Stimulated activated CD4-positive, alpha-beta T cell treated with anti-CD3 and anti-CD28 coated beads, Interleukin-4, amount 100 ng/mL, for 4 hours (primary cell): ENCODE data around the gene CLCN2.

Experiments
- DNase-seq, 2 experiments: peaks; one replicate each; pipeline ENCODE4 v3.0.0-alpha.2; 2020

Gene CLCN2

DNA sequence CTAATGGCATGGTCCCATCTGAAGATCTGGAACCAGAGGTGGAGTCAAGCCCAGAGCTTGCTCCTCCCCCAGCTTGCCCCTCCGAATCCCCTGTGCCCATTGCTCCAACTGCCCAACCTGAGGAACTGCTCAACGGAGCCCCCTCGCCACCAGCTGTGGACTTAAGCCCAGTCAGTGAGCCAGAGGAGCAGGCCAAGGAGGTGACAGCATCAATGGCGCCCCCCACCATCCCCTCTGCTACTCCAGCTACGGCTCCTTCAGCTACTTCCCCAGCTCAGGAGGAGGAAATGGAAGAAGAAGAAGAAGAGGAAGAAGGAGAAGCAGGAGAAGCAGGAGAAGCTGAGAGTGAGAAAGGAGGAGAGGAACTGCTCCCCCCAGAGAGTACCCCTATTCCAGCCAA lies 39.7 kb downstream of the CLCN2 start:
- no peak for DNase-seq

DNA sequence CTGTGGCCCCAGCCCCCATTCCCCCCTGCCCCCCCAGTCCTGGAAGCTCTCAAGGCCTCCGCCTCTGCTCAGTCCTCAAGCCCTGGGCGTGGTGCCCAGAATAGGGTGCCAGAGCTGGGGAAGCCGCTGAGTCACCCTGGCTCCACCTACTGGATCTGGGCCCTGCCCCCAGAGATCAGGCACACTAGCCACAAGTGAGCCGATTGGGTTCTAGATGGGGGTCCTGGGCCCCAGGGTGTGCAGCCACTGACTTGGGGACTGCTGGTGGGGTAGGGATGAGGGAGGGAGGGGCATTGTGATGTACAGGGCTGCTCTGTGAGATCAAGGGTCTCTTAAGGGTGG lies 41.3 kb downstream of the CLCN2 start:
- DNase-seq: peak; percentile 54 to 68

DNA sequence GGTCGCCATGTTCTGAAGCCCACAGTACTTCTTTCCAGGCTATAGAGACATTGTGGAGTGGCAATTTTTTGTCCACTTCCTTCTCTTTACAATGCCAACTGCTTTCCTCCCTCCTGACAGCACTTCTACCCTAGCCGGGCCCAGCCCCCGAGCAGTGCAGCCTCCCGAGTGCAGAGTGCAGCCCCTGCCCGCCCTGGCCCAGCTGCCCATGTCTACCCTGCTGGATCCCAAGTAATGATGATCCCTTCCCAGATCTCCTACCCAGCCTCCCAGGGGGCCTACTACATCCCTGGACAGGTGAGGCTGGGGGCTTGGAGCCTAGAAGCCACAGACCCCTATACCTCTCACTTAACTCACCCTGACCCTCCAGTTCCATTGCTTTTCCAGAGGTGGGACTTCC lies 44.2 kb downstream of the CLCN2 start:
- DNase-seq: no peak

DNA sequence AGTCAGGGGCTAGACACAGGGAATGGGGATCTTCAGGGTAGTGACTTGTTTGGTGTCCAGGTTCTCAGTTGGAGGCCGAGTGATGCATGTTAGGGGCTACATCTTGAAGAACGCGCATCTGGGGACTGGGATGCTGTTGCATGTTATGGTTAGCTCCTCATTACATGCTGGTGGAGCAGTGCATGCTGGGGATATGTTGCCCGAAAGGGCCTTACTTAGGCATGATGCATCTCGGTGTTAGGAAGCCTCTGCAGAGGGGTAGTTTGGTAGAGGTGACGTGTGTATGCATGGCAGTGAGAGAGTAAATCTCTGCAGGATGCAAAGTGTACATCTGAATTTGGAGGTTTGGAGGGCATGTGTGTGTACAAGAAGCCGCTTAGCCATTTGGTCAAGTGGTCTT lies 44.6 kb downstream of the CLCN2 start:
- DNase-seq: no peak

DNA sequence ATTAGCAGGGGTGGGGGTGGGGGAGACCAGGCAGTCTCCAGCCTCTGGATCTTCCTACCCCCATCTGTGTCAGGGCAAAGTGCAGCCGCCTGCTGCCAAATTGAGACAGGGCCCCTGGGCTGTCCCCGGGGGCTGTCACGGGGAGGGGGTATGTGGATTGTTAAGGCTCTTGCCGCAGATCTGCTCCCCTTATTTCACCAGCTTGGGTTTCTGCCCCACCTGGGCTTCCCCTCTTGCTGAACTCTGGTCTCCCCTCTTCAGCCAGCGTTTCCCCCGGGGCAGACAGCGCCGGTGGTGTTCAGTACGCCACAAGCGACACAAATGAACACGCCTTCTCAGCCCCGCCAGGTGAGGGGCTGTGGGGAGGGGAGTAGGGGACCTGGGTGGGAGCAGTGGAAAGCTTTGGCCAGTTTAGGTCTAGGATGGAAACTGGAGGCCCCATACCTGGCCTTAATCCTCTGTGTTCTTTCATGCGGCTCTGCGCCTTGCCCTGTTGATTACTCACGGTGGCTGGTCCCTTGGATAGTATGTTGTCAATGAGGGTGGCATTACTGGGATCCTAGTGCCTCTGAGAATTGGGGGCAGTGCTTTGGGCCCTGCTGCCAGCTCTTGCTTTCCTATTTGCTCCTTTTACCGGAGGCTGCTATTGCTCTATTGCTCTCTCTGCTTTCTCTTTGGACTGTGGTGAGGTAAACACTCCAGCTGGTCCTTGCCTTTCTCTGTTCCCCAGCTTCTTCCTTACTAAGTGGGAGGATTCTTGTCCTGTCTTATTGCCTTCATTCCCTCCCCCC lies 45.3 kb downstream of the CLCN2 start:
- no peak for DNase-seq

DNA sequence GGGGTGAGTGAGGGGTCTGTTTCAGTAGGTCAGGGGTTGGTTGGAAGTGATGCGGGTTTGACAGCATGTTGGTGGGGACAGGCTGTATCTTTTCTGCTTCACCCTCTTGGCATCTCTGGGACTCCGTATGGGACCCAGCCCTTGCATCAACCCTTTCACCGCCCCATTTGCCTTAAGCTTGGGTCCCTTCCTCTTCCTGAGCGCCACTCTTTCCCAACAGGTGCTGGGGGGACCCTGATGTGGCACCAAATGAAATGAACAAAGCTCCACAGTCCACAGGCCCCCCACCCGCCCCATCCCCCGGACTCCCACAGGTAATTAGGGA lies 45.9 kb downstream of the CLCN2 start:
- no peak for DNase-seq

DNA sequence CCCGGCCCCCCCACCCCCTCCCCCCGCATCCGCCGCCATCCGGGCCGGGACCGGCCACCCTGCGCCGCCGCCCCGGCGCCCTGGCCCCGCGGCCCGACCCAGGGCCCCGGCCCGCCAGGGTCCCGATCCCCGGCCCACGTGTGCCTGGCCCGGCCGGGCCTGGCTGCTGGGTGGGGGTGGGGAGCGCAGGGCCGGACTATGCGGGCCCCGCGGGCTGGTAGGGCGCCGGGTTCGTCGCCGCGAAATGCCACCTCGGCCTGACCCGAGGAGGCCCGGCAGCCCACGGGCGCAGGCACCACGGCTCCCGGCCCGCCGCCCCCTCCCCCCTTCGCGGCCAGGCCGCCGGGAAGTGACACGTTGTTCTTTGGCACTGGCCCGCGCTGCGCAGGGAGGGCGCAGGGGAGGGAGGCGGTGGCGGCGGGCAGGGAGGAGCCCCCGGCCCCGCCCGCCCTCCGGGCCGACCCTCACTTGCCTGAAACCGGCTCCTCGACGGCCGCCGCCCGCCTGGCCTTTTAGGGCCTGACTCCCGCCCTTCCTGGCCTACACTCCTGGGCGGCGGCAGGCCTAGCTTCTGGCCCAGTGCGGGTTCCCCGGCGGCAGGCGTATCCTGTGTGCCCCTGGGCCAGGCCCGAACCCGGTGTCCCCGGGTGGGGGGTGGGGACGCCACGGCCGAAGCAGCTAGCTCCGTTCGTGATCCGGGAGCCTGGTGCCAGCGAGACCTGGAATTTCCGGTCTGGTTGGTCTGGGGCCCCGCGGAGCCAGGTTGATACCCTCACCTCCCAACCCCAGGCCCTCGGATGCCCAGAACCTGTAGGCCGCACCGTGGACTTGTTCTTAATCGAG lies 46.5 kb downstream of the CLCN2 start:
- DNase-seq: peak; percentile 59 to 65

DNA sequence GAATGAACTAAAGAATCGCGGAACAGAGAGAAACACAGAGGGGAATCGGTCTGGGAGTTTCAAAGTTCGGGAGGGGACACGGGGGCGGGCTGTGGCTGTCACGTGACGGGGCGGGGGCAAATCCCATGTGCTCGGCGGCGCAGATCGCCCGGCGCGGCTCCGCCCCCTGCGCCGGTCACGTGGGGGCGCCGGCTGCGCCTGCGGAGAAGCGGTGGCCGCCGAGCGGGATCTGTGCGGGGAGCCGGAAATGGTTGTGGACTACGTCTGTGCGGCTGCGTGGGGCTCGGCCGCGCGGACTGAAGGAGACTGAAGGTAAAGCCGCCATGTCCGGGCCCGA lies 47.1 kb downstream of the CLCN2 start, which contains the start of gene EIF4G1:
Gene EIF4G1, plus strand, starts transcription at position 244 of the 337 bp plus-strand sequence. CDS start 1,191 bp downstream, outside the sequence.
- DNase-seq: peak; percentile 90 to 93

DNA sequence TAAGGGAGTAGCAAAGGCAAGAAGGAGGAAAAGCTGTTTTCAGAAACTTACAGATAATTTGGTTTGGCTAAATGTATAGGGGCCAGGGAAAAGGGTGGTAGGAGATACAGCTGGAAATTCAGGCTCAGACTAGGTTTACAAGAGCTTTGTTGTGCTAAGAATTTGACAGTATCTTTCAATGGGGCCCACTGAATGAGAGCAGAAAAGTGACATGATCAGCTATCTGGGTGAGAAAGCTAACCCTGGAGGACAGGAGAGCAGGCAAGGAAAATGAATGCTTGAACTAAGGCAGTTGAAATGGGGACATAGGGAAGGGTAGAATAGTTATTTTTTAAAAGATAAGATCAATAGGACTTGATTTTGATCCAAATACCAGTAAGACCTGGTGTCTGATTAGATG lies 49.8 kb downstream of the CLCN2 start:
- no peak for DNase-seq

DNA sequence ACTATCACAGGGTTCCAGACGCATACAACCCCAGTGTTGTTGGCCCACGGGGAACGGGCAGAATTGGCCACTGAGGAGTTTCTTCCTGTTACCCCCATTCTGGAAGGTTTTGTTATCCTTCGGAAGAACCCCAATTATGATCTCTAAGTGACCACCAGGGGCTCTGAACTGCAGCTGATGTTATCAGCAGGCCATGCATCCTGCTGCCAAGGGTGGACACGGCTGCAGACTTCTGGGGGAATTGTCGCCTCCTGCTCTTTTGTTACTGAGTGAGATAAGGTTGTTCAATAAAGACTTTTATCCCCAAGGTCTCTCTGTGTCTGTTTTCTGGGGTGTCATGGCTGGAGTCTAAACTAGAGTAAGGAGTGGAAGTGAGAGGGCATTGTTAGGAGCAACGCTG lies 52.7 kb downstream of the CLCN2 start:
- DNase-seq: no peak

DNA sequence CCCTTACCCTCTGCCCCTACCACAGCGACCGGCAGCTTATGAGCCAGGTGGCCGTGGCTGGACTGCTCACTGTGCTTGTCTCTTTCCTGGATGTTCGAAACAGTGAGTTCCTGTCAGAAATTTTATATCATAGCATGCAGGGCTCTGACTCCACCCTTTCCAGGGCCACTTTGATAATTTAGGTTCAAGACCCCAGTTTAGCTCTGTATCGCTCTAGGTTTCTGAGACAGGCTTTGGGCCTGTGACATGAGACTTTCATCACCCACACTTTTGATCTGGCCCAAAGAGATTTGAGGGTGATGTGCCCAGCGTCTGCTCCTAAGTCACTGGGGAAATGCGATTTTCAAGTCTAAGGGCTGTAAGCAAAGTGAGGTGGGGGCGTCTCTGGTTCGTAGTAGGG lies 53.5 kb downstream of the CLCN2 start:
- DNase-seq: no peak

DNA sequence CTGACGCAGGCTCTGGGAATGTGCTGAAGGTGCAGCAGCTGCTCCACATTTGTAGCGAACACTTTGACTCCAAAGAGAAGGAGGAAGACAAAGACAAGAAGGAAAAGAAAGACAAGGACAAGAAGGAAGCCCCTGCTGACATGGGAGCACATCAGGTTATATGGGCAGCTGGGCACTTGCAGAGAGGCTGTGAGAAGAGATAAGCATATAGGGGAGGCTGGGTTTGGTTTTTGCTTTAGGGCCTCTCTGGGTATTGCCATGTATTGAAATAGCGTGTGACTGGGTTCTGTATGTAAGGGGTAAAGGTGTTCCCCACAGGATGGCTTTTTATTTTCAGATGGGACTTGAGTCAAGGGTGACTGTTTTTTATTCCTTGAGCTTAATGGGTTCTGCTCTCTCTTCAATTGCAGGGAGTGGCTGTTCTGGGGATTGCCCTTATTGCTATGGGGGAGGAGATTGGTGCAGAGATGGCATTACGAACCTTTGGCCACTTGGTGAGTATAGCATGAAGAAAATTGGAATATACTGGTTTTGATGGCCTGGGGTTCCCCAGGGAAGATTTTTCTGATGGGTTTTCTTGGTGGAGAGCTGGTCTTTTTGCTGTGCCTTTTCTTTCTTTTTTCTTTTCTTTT lies 54.9 kb downstream of the CLCN2 start:
- DNase-seq: no peak

DNA sequence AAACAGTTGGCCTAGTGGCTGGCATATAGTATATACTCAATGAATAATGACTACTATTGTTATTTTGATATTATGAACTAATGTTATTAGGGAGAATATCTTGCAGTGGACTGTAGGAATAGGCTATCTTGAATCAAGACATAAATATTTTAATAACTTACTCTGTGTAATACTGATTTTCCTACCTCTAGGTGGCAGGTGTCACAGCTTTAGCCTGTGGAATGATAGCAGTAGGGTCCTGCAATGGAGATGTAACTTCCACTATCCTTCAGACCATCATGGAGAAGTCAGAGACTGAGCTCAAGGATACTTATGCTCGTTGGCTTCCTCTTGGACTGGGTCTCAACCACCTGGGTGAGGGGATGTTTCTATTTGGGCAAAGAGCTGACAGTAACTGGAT lies 55.8 kb downstream of the CLCN2 start:
- no peak for DNase-seq

DNA sequence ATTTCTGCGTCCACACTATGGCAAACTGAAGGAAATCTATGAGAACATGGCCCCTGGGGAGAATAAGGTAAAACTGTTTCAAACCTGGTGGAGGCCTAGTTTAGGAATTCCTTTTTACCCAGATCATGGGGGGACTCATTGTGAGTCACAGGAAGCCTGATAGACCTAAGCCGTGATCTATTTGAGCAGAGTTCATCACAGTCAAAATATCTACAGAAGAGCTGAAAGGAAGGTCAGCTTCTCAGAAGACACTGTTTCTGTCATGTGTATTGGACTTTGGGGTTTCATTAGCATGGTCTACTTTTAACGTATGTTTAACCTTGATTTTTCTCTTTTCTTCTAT lies 61.1 kb downstream of the CLCN2 start:
- DNase-seq: no peak

DNA sequence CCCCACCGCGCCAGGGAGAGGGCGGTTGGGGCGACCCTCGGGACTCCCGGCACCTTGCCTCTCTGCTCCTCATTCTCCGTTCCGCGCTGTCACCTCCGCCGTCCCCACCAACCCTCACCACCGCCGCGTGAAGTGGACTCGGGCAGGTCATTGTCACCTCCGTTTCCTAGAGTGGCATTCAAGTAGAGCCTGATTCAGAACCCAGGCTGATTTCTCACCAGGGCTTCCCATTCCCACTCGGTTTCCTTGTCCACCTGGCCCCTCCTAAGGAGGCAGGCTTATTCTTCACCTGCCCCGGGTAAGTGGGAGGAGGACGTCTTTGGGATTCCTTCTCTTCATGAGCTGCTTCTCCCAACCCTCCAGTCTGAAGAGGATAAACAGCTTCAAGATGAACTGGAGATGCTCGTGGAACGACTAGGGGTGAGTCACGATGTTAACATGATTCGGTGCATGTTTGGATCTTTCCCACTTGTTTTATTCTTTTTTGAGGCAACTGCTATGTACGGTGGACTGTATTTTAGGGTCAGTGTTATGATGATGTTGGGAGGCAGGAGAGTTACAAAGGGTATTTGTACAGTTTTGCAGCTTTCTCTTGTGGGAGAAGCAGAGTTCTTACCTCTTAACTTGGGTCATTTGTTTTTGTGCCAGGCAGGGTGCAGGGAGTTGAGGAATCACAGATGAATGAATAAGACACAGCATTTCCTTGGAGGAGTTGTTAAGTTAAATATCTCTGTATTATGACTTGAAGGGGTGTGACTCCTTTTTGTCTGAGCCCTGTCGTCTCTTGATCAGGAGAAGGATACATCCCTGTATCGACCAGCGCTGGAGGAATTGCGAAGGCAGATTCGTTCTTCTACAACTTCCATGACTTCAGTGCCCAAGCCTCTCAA lies 61.7 kb downstream of the CLCN2 start:
- no peak for DNase-seq

DNA sequence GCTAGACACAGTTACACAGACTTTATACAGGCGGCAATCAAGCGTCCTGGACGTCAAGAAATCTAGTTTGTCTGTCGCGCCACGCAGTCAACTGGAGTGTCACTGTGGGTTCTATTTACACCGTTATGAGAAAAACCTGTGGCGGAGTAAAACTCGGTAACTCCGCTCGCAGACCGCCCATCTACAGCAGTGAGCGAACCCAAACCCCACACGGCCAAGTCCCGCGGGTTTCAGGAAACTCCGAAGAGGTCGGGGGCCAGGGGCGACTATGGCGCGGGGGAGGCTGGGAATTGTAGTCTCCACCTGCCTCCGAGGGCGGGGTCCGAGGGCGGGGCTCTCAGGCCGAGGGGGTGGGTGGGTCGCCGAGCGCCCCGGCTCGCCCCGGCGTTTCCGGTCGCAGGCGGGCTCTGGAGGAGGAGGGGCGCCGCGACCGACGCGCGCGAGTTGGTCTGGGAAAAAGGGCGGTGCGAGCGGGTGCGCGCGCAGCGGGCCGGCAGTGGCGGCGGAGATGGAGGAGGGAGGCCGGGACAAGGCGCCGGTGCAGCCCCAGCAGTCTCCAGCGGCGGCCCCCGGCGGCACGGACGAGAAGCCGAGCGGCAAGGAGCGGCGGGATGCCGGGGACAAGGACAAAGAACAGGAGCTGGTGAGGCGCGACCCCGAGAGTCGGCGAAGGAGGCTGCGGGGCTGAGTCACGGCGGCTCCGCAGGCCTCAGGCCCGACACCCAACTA lies 62.5 kb downstream of the CLCN2 start, which contains the start of gene PSMD2:
Gene PSMD2, plus strand, starts transcription at position 483 of the 729 bp plus-strand sequence. Its CDS starts 26 bp downstream, at position 509.
- peak; percentile 97 to 98 for DNase-seq

DNA sequence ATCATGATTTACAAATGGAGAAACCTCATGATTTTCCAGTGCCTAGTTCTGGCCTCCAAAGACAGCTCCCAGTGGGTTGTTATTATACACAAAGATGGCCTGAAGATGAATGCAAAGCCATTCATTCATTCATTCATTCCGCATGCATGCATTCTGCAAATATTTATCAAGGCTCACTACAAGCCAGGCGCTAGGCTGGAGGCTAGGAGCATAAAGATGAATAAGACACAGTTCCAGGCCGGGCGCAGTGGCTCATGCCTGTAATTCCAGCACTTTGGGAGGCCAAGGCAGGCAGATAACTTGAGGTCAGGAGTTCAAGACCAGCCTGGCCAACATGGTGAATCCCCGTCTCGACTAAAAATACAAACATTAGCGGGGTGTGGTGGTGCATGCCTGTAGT lies 64.8 kb downstream of the CLCN2 start:
- DNase-seq: no peak
